HG03439 (cell line): ENCODE results near the gene ZNF768.
A peak's percentile ranks its signal among the peaks of the same experiment; 100 is the strongest.

Experiments used
- ATAC-seq: cut with Tn5 transposase; IDR thresholded peaks from one replicate; pipeline ENCODE4 v1.9.1; 2021; ENCODE audit warnings: mild to moderate bottlenecking, moderate library complexity; ENCODE audit not compliant: unreplicated experiment

ZNF768 gene

GRCh38 chr16:30526137-30526822 lies at the start of gene ZNF768:
ZNF768 (minus strand) TSS chr16:30526566; CDS start chr16:30526413, 153 bp downstream.
- ATAC-seq: peak; percentile 32

- ATAC-seq: no peak
Observed at GRCh38 chr16:30574678-30575077, 48.3 kb upstream of the ZNF768 start.

- peak; percentile 70 for ATAC-seq
Observed at GRCh38 chr16:30571445-30572322, 45.3 kb upstream of the ZNF768 start, which contains the start of gene ZNF688. ZNF688 (minus strand) TSS chr16:30571714; CDS start chr16:30571629, 85 bp downstream.

GRCh38 chr16:30570636-30571444 lies 44.5 kb upstream of the ZNF768 start:
- no peak for ATAC-seq

GRCh38 chr16:30569746-30570635 lies 43.6 kb upstream of the ZNF768 start:
- no peak for ATAC-seq

- no peak for ATAC-seq
Observed at GRCh38 chr16:30569281-30569680, 42.9 kb upstream of the ZNF768 start.

GRCh38 chr16:30567991-30568638 lies 41.7 kb upstream of the ZNF768 start:
- ATAC-seq: no peak

GRCh38 chr16:30567160-30567990 lies 41.0 kb upstream of the ZNF768 start:
- no peak for ATAC-seq

GRCh38 chr16:30566531-30566930 lies 40.2 kb upstream of the ZNF768 start:
- no peak for ATAC-seq

GRCh38 chr16:30565984-30566383 lies 39.6 kb upstream of the ZNF768 start:
- ATAC-seq: no peak

- ATAC-seq: no peak
Observed at GRCh38 chr16:30565526-30565925, 39.2 kb upstream of the ZNF768 start.

- ATAC-seq: no peak
Observed at GRCh38 chr16:30562021-30562420, 35.7 kb upstream of the ZNF768 start.

GRCh38 chr16:30561089-30561816 lies 34.9 kb upstream of the ZNF768 start:
- ATAC-seq: no peak

- no peak for ATAC-seq
Observed at GRCh38 chr16:30559690-30560089, 33.3 kb upstream of the ZNF768 start.

GRCh38 chr16:30558789-30559377 lies 32.5 kb upstream of the ZNF768 start:
- no peak for ATAC-seq

- ATAC-seq: peak; percentile 91
Observed at GRCh38 chr16:30557957-30558788, 31.8 kb upstream of the ZNF768 start, which contains the start of gene ZNF764. ZNF764 (minus strand) TSS chr16:30558374; CDS start chr16:30558182, 192 bp downstream.

- ATAC-seq: peak; percentile 19
Observed at GRCh38 chr16:30557707-30557956, 31.3 kb upstream of the ZNF768 start.
